ENCODE results near the gene ADAMTS17.

ADAMTS17 gene

GRCh38 chr15:100160953-100161352 is 180.8 kb downstream of the ADAMTS17 start:
- in situ Hi-C loops (cut with HindIII; ENCODE audit: low sequenced_read_pairs): no loop called here
- TF ChIP-seq, protein P1, sequence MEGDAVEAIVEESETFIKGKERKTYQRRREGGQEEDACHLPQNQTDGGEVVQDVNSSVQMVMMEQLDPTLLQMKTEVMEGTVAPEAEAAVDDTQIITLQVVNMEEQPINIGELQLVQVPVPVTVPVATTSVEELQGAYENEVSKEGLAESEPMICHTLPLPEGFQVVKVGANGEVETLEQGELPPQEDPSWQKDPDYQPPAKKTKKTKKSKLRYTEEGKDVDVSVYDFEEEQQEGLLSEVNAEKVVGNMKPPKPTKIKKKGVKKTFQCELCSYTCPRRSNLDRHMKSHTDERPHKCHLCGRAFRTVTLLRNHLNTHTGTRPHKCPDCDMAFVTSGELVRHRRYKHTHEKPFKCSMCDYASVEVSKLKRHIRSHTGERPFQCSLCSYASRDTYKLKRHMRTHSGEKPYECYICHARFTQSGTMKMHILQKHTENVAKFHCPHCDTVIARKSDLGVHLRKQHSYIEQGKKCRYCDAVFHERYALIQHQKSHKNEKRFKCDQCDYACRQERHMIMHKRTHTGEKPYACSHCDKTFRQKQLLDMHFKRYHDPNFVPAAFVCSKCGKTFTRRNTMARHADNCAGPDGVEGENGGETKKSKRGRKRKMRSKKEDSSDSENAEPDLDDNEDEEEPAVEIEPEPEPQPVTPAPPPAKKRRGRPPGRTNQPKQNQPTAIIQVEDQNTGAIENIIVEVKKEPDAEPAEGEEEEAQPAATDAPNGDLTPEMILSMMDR (IDR thresholded peaks at IDR 0.05; ENCODE audit: low read depth, low read length): no peak
- H3K4me3 ChIP-seq (ENCODE audit: low read depth, low read length): no peak overlapping the region
- DNase-seq (ENCODE audit: low read depth, low spot score): no peak

DNA sequence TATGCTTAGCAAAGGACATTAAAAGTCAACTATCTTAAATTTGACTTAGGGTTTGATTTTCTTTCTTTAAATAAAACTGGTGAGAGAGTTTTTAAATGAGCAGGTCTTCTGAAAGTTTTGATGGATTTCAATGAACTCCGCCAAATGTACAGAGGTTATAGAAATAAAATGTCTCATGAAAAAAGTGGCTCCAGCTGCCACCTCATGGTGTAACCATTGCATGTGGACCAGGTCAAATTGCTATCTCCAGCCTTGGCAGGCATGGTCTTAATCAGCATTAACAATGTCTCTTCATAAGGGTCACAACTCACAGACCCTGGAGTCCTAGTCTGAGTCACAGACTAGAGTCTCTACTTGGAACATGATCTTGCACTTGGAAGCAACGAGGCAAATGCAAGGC is 182.3 kb downstream of the ADAMTS17 start:
- TF ChIP-seq, protein P1 (IDR thresholded peaks at IDR 0.05; ENCODE audit: low read depth, low read length): no peak
- no peak for DNase-seq (ENCODE audit: low read depth, low spot score)
- no peak overlapping the region for H3K4me3 ChIP-seq (ENCODE audit: low read depth, low read length)
- in situ Hi-C loops (cut with HindIII; ENCODE audit: low sequenced_read_pairs): no loop called here

DNA sequence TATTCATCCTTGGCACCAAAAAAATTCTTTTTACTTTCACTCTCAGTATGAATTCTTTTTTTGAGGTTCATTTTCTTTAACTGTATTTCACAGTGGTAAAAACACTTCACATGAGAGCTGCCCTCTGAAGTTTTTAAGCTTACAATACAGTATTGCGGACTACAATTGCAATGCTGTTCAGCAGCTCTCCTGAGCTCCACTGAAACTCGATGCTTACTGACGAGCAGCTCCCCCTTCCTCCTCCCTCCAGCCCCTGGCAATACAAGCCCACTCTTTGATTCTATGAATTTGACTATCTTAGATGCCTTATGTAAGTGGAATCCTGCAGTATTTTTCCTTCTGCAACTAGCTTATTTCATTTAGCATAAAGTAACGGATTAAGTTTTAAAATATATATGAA is 183.4 kb downstream of the ADAMTS17 start:
- TF ChIP-seq, protein P1 (IDR thresholded peaks at IDR 0.05; ENCODE audit: low read depth, low read length): no peak
- in situ Hi-C loops (cut with HindIII; ENCODE audit: low sequenced_read_pairs): no loop called here
- DNase-seq (ENCODE audit: low read depth, low spot score): no peak
- no peak overlapping the region for H3K4me3 ChIP-seq (ENCODE audit: low read depth, low read length)

GRCh38 chr15:100156201-100156600 is 185.6 kb downstream of the ADAMTS17 start:
- H3K4me3 ChIP-seq (ENCODE audit: low read depth, low read length): no peak overlapping the region
- TF ChIP-seq, protein P1 (IDR thresholded peaks at IDR 0.05; ENCODE audit: low read depth, low read length): no peak
- DNase-seq (ENCODE audit: low read depth, low spot score): no peak
- in situ Hi-C loops (cut with HindIII; ENCODE audit: low sequenced_read_pairs): no loop called here

GRCh38 chr15:100154338-100154737 is 187.4 kb downstream of the ADAMTS17 start:
- H3K4me3 ChIP-seq (ENCODE audit: low read depth, low read length): no peak overlapping the region
- DNase-seq (ENCODE audit: low read depth, low spot score): no peak
- TF ChIP-seq, protein P1 (IDR thresholded peaks at IDR 0.05; ENCODE audit: low read depth, low read length): no peak
- in situ Hi-C loops (cut with HindIII; ENCODE audit: low sequenced_read_pairs): no loop called here

DNA sequence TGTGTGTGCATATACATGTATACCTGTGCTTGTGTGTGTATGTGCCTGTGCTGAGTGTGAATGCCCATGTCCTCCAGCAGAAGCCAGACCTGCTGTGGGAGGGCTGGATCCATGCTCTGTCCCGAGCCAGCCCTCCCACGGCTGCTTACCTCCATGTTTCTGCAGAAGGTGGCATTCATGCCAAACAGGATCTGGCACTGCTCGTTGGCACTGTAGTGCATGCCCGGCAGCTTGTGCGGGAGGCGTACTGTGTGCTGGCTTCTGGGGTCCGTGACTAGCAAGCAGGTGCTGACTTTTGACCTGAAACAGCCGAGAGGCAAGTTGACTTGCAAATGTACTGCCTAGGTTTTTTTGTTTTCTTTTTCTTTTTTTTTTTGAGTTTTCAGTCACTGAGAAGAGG is 189.3 kb downstream of the ADAMTS17 start:
- TF ChIP-seq, protein P1 (IDR thresholded peaks at IDR 0.05; ENCODE audit: low read depth, low read length): no peak
- in situ Hi-C loops (cut with HindIII; ENCODE audit: low sequenced_read_pairs): no loop called here
- no peak for DNase-seq (ENCODE audit: low read depth, low spot score)
- no peak overlapping the region for H3K4me3 ChIP-seq (ENCODE audit: low read depth, low read length)

DNA sequence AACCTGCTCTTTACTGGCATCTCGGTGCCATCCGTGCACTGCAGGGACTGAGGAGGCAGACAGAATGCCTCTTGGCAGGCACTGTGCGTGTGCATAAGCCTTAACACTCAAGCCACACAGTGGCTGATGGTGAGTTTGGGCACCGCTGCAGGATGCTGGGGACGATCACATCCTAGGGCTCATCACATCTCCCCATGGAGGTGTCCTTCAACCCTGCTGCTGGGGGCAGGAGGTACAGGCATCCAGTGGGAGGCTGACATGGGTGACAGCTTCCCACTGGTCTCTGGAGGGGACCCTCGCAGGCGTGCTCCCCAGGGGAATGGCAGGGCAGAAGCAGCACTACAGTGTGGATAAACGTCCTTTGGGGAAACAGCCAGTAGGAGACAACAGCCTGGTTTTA is 190.9 kb downstream of the ADAMTS17 start:
- no peak for DNase-seq (ENCODE audit: low read depth, low spot score)
- no peak overlapping the region for H3K4me3 ChIP-seq (ENCODE audit: low read depth, low read length)
- in situ Hi-C loops (cut with HindIII; ENCODE audit: low sequenced_read_pairs): no loop called here
- TF ChIP-seq, protein P1 (IDR thresholded peaks at IDR 0.05; ENCODE audit: low read depth, low read length): no peak

Measured in astrocyte of the spinal cord (primary cell).